GM12865 (cell line): ENCODE results near the gene PIP4K2A.
A peak's percentile ranks its signal among the peaks of the same experiment; 100 is the strongest.

ENCODE experiments used
- DNase-seq: peaks from one replicate; pipeline ENCODE4 v3.0.0; 2010; ENCODE audit warnings: low read depth
- H3K4me3 ChIP-seq: 2 replicates; pipeline ENCODE4 v1.5.1; 2011; ENCODE audit warnings: mild to moderate bottlenecking, low read depth, low read length, control low read depth
- CTCF ChIP-seq: IDR thresholded peaks from 2 replicates; pipeline ENCODE4 v1.5.1; 2011; ENCODE audit warnings: low read length, control low read depth, low read depth, inconsistent platforms; ENCODE audit not compliant: insufficient read depth; ENCODE audit errors: missing control alignments

Gene PIP4K2A

GRCh38 chr10:22573820-22574569 is 140.4 kb downstream of the PIP4K2A start:
- peak; percentile 38 for DNase-seq
- H3K4me3 ChIP-seq, result no peak overlapping the region
- TF ChIP-seq CTCF, result peak; percentile 45

- TF ChIP-seq CTCF, result no peak
- peak; percentile 72 for DNase-seq
- H3K4me3 ChIP-seq, result no peak overlapping the region
Measured at GRCh38 chr10:22570733-22571430, 143.5 kb downstream of the PIP4K2A start.

- H3K4me3 ChIP-seq, result no peak overlapping the region
- DNase-seq, result peak; percentile 33
- no peak for TF ChIP-seq CTCF
Measured at GRCh38 chr10:22570234-22570633, 144.1 kb downstream of the PIP4K2A start.

- DNase-seq, result no peak
- H3K4me3 ChIP-seq, result no peak overlapping the region
- no peak for TF ChIP-seq CTCF
Measured at GRCh38 chr10:22568928-22569327, 145.4 kb downstream of the PIP4K2A start.

GRCh38 chr10:22564060-22564459 is 150.3 kb downstream of the PIP4K2A start:
- H3K4me3 ChIP-seq, result no peak overlapping the region
- TF ChIP-seq CTCF, result no peak
- DNase-seq, result no peak

GRCh38 chr10:22561909-22562308 is 152.5 kb downstream of the PIP4K2A start:
- no peak for DNase-seq
- TF ChIP-seq CTCF, result no peak
- no peak overlapping the region for H3K4me3 ChIP-seq
